B cell (primary cell): ENCODE measurements around the gene BARX1. TPM values are rescaled to one million over a fixed set of nuclear protein-coding genes. Genes with fewer than 3 reads are reported as not detected.

Experiments used
- ATAC-seq: fragments of 200-7000 bp; cut with Tn5 transposase; one replicate; pipeline ENCODE4 v1.10.0; 2021; ENCODE audit warnings: low read depth, mild to moderate bottlenecking, moderate number of reproducible peaks, moderate library complexity
- CTCF ChIA-PET: fragments of 350-600 bp; sonication (Branson Sonifier 250); formaldehyde crosslinking; loops from one replicate; lab custom pipeline; 2021; ENCODE audit warnings: antibody characterized with exemption, inconsistent platforms; lab: Charles Lee
- POLR2A ChIA-PET: fragments of 350-600 bp; sonication (Branson Sonifier 250); formaldehyde crosslinking; loops from one replicate; lab custom pipeline; 2021; ENCODE audit warnings: antibody characterized with exemption; lab: Charles Lee
- DNase-seq: peaks from one replicate; pipeline ENCODE4 v3.0.0; 2013
- H2AFZ ChIP-seq: 2 replicates; pipeline ENCODE4 v1.6.1; 2012; ENCODE audit warnings: mild to moderate bottlenecking, low read depth, low read length; ENCODE audit not compliant: insufficient read depth, poor library complexity, severe bottlenecking
- H3K27ac ChIP-seq, 2 donors: 1 replicate in 1 of 2; 2 replicates in 1 of 2; pipeline ENCODE4 v1.5.1; 2012 to 2013; ENCODE audit warnings: low read length in 2 of 2, mild to moderate bottlenecking in 2 of 2, moderate library complexity in 1 of 2
- H3K27me3 ChIP-seq, 4 experiments: fragments of 200-600 bp in 1 of 4; sonication (generic) in 1 of 4; replicated peaks in 1 of 4; 1 replicate in 2 of 4; 2 replicates in 2 of 4; pipeline versions ENCODE4 v1.6.1 to v1.7.0; 2013 to 2016; ENCODE audit warnings: low read length in 3 of 4, mild to moderate bottlenecking in 2 of 4, mixed read lengths in 1 of 4, moderate library complexity in 1 of 4; ENCODE audit not compliant: insufficient read depth in 4 of 4, control insufficient read depth in 3 of 4; ENCODE audit errors: control extremely low read depth in 1 of 4
- H3K36me3 ChIP-seq, 2 experiments: replicated peaks in 1 of 2; 1 replicate in 1 of 2; 2 replicates in 1 of 2; pipeline versions ENCODE4 v1.6.1 to v1.7.1; 2013; ENCODE audit warnings: low read length in 1 of 2; ENCODE audit not compliant: insufficient read depth in 2 of 2, control insufficient read depth in 1 of 2; ENCODE audit errors: control extremely low read depth in 1 of 2, extremely low read depth in 1 of 2
- H3K4me1 ChIP-seq, 2 donors: fragments of 200-600 bp in 1 of 2; sonication (generic) in 1 of 2; 1 replicate in 1 of 2; 2 replicates in 1 of 2; pipeline versions ENCODE4 v1.5.1 to v1.6.1; 2013 to 2017; ENCODE audit warnings: low read length in 2 of 2; ENCODE audit not compliant: control insufficient read depth in 2 of 2, insufficient read depth in 2 of 2
- H3K4me2 ChIP-seq: replicated peaks from 2 replicates; pipeline ENCODE3; 2012; ENCODE audit warnings: mild to moderate bottlenecking, low read depth, low read length; ENCODE audit not compliant: poor library complexity, severe bottlenecking
- H3K4me3 ChIP-seq, 5 experiments: fragments of 200-600 bp in 1 of 5; sonication (generic) in 1 of 5; 1 replicate in 3 of 5; 2 replicates in 2 of 5; pipeline versions ENCODE4 v1.5.1 to v1.7.0; 2011 to 2016; ENCODE audit warnings: low read length in 4 of 5, mild to moderate bottlenecking in 4 of 5, low read depth in 2 of 5, control low read depth in 1 of 5, moderate library complexity in 1 of 5; ENCODE audit not compliant: insufficient read depth in 1 of 5; ENCODE audit errors: control extremely low read depth in 1 of 5, extremely low read depth in 1 of 5
- H3K79me2 ChIP-seq: fragments of 200-600 bp; sonication (generic); one replicate; pipeline ENCODE4 v1.6.0; 2016; ENCODE audit warnings: low read length; ENCODE audit not compliant: control insufficient read depth, insufficient read depth
- H3K9ac ChIP-seq: fragments of 200-600 bp; sonication (generic); 2 replicates; pipeline ENCODE4 v1.6.1; 2017; ENCODE audit warnings: mild to moderate bottlenecking, low read length, moderate library complexity
- H3K9me3 ChIP-seq, 3 donors: one replicate each; pipeline versions ENCODE4 v1.6.1 to v1.7.1; 2013; ENCODE audit warnings: low read length in 2 of 3; ENCODE audit not compliant: control insufficient read depth in 2 of 3, insufficient read depth in 1 of 3; ENCODE audit errors: control extremely low read depth in 1 of 3
- H4K20me1 ChIP-seq: 2 replicates; pipeline ENCODE4 v1.6.0; 2012; ENCODE audit warnings: mild to moderate bottlenecking, low read length; ENCODE audit not compliant: insufficient read depth, control insufficient read depth, poor library complexity, severe bottlenecking
- H3K27ac Mint-ChIP-seq: one replicate; pipeline ENCODE4 v1.8.0; 2021; ENCODE audit warnings: mixed read lengths
- H3K27me3 Mint-ChIP-seq: one replicate; pipeline ENCODE4 v1.8.0; 2021; ENCODE audit warnings: mixed read lengths
- H3K4me1 Mint-ChIP-seq: one replicate; pipeline ENCODE4 v1.8.0; 2021; ENCODE audit warnings: mixed read lengths
- H3K4me3 Mint-ChIP-seq: one replicate; pipeline ENCODE4 v1.8.0; 2021; ENCODE audit warnings: mixed read lengths
- H3K9me3 Mint-ChIP-seq: one replicate; pipeline ENCODE4 v1.8.0; 2022; ENCODE audit warnings: mixed read lengths; ENCODE audit not compliant: insufficient read depth
- CTCF ChIP-seq: fragments of 200-600 bp; IDR thresholded peaks from one replicate; pipeline ENCODE4 v1.8.0; 2022; ENCODE audit warnings: antibody characterized with exemption, mild to moderate bottlenecking
- EZH2 ChIP-seq: IDR thresholded peaks from 2 replicates; pipeline ENCODE4 v1.6.1; 2012; ENCODE audit warnings: borderline replicate concordance, low read depth, mild to moderate bottlenecking, moderate library complexity, low read length; ENCODE audit not compliant: insufficient read depth, poor library complexity, severe bottlenecking
- WGBS: methylation state at CpG from one replicate; pipeline ENCODE4 v1.1.5; 2013; ENCODE audit warnings: missing lambda C conversion rate; ENCODE audit not compliant: insufficient coverage; 5-methylcytosine and 5-hydroxymethylcytosine counted together
- intact Hi-C: fragments of 100-400 bp; cut with micrococcal nuclease; formaldehyde crosslinking; loops from one replicate; pipeline ENCODE4 v1.10.0; 2022
- polyA plus RNA-seq: library from polyadenylated mRNA; depleted of rRNA; stranded (reverse); fragments of >200 nt; gene quantifications from 2 replicates; pipeline ENCODE4 v1.2.3, GENCODE V29; 2012
- total RNA-seq, 2 donors: library from RNA; stranded (reverse); fragments of 120-200 nt in 1 of 2; gene quantifications; 1 replicate in 1 of 2; 2 replicates in 1 of 2; pipeline versions ENCODE4 v1.2.3 to v1.2.4, GENCODE V29; 2013 to 2022

The BARX1 gene
- total and polyA plus RNA-seq, 2 donors (not counting 1 experiment from before 2014, with no cell fraction given): not detected

- H3K27ac ChIP-seq: no peak overlapping the region
- Mint-ChIP-seq H3K9me3 (no peaks in the 10 kb centered on the region), H3K4me1 (peaks cover 10% of the 10 kb centered on the region), H3K4me3 (no peak overlapping the region), H3K27me3 (peaks cover 17% of the 10 kb centered on the region), H3K27ac (no peak overlapping the region)
- no peak overlapping the region for H2AFZ ChIP-seq
- no peaks in the 10 kb centered on the region for H3K79me2 ChIP-seq
- no peak overlapping the region for H3K4me3 ChIP-seq
- ChIA-PET POLR2A (no interaction called here), CTCF (no interaction called here)
- H3K4me2 ChIP-seq: no peak overlapping the region
- no peaks in the 10 kb centered on the region for H3K36me3 ChIP-seq
- 90% methylated on average over 10 of the region's 10 CpGs for WGBS
- intact Hi-C loops: no loop called here
- TF ChIP-seq EZH2: no peak
- no peak for TF ChIP-seq CTCF
- peaks cover 0 to 8% (median 0%) of the 10 kb centered on the region in 4 experiments for H3K27me3 ChIP-seq
- no peaks in the 10 kb centered on the region for H4K20me1 ChIP-seq
- H3K9ac ChIP-seq: no peak overlapping the region
- peaks cover 0 to 10% of the 10 kb centered on the region in 2 donors for H3K4me1 ChIP-seq
- no peaks in the 10 kb centered on the region for H3K9me3 ChIP-seq
- no peak for DNase-seq
- ATAC-seq: no peak
Measured at GRCh38 chr9:93910196-93910595, 45.0 kb downstream of the BARX1 start.

GRCh38 chr9:93909242-93909616 is 45.9 kb downstream of the BARX1 start:
- WGBS: 44% methylated on average over 5 of the region's 6 CpGs
- no peak overlapping the region for H3K27ac Mint-ChIP-seq
- H3K27ac ChIP-seq: no peak overlapping the region

More at GRCh38 chr9:93909242-93909616, 45.9 kb downstream of the BARX1 start:
- Histone ChIP-seq H3K4me3 (no peak overlapping the region), H3K36me3 (no peaks in the 10 kb centered on the region), H3K27me3 (peaks cover 0 to 8% (median 0%) of the 10 kb centered on the region in 4 experiments), H3K4me2 (no peak overlapping the region), H3K79me2 (no peaks in the 10 kb centered on the region), H4K20me1 (no peaks in the 10 kb centered on the region), H2AFZ (no peak overlapping the region), H3K9ac (no peak overlapping the region), H3K4me1 (peaks cover 0 to 10% of the 10 kb centered on the region in 2 donors), H3K9me3 (no peaks in the 10 kb centered on the region)
- intact Hi-C loops: no loop called here
- H3K4me3 Mint-ChIP-seq: no peak overlapping the region
- H3K9me3 Mint-ChIP-seq: no peaks in the 10 kb centered on the region
- CTCF ChIA-PET: no interaction called here
- peaks cover 10% of the 10 kb centered on the region for H3K4me1 Mint-ChIP-seq
- no peak for DNase-seq
- no peak for TF ChIP-seq CTCF
- TF ChIP-seq EZH2: no peak
- POLR2A ChIA-PET: no interaction called here
- no peak for ATAC-seq
- peaks cover 19% of the 10 kb centered on the region for H3K27me3 Mint-ChIP-seq
